DOHH2 (cell line): ENCODE measurements around the gene SLC6A11.

Experiments
- H3F3A ChIP-seq: fragments of 200-600 bp; sonication (generic), shearing (Covaris generic); 2 replicates; pipeline ENCODE4 v1.6.0; 2016; ENCODE audit warnings: antibody characterized with exemption, mild to moderate bottlenecking; ENCODE audit not compliant: control insufficient read depth, insufficient read depth
- H3K27ac ChIP-seq: fragments of 200-600 bp; sonication (generic); 2 replicates; pipeline ENCODE4 v1.5.1; 2014; ENCODE audit warnings: low read depth, mild to moderate bottlenecking, low read length, moderate library complexity
- H3K27me3 ChIP-seq: fragments of 200-600 bp; sonication (generic); 2 replicates; pipeline ENCODE4 v1.6.1; 2014; ENCODE audit warnings: mild to moderate bottlenecking, low read length, mixed read lengths; ENCODE audit not compliant: control insufficient read depth
- H3K36me3 ChIP-seq: fragments of 200-600 bp; sonication (generic); 2 replicates; pipeline ENCODE4 v1.6.1; 2014; ENCODE audit warnings: mild to moderate bottlenecking, low read length, moderate library complexity, mixed read lengths; ENCODE audit not compliant: control insufficient read depth
- H3K4me1 ChIP-seq: fragments of 200-600 bp; sonication (generic); 2 replicates; pipeline ENCODE4 v1.6.1; 2014; ENCODE audit warnings: mild to moderate bottlenecking, low read length, mixed read lengths; ENCODE audit not compliant: control insufficient read depth
- H3K4me2 ChIP-seq: fragments of 200-600 bp; sonication (generic); 2 replicates; pipeline ENCODE4 v1.6.0; 2014; ENCODE audit warnings: mild to moderate bottlenecking, low read length, moderate library complexity
- H3K4me3 ChIP-seq: fragments of 200-600 bp; sonication (generic); 2 replicates; pipeline ENCODE4 v1.5.1; 2014; ENCODE audit warnings: mild to moderate bottlenecking, low read length, mixed read lengths
- H3K79me2 ChIP-seq: fragments of 200-600 bp; sonication (generic); 2 replicates; pipeline ENCODE4 v1.6.1; 2014; ENCODE audit warnings: mild to moderate bottlenecking, low read length, mixed read lengths; ENCODE audit not compliant: control insufficient read depth
- H3K9me2 ChIP-seq: fragments of 200-600 bp; sonication (generic); replicated peaks from 2 replicates; pipeline ENCODE4 v1.6.1; 2014; ENCODE audit warnings: mild to moderate bottlenecking, low read length, mixed read lengths; ENCODE audit not compliant: control insufficient read depth
- H3K9me3 ChIP-seq: fragments of 200-600 bp; sonication (generic); 2 replicates; pipeline ENCODE4 v1.6.1; 2014; ENCODE audit warnings: antibody characterized with exemption, low read length, mixed read lengths; ENCODE audit not compliant: control insufficient read depth, insufficient read depth
- H4K20me1 ChIP-seq: fragments of 200-600 bp; sonication (generic); 2 replicates; pipeline ENCODE4 v1.6.0; 2014; ENCODE audit warnings: low read depth, mild to moderate bottlenecking, antibody characterized with exemption, low read length, moderate library complexity; ENCODE audit not compliant: control insufficient read depth, insufficient read depth
- CTCF ChIP-seq: fragments of 200-600 bp; sonication (generic); IDR thresholded peaks from one replicate; pipeline ENCODE4 v1.5.1; 2014; ENCODE audit warnings: antibody characterized with exemption, mild to moderate bottlenecking, low read depth, low read length; ENCODE audit not compliant: poor library complexity, severe bottlenecking
- EZH2phosphoT487 ChIP-seq: fragments of 200-600 bp; sonication (generic); IDR thresholded peaks from 2 replicates; pipeline ENCODE4 v1.6.1; 2017; ENCODE audit warnings: borderline replicate concordance, mild to moderate bottlenecking, antibody characterized with exemption, low read length, moderate library complexity, mixed read lengths

Gene SLC6A11

GRCh38 chr3:10941972-10942371 is 125.9 kb downstream of the SLC6A11 start:
- H3K4me3 ChIP-seq, result no peak overlapping the region

GRCh38 chr3:10942690-10943205 is 126.7 kb downstream of the SLC6A11 start:
- H3K4me3 ChIP-seq, result no peak overlapping the region
- no peaks in the 10 kb centered on the region for H3F3A ChIP-seq
- no peak overlapping the region for H3K4me2 ChIP-seq
- TF ChIP-seq EZH2phosphoT487, result no peak
- no peak for TF ChIP-seq CTCF
- peaks cover 11% of the 10 kb centered on the region for H3K9me3 ChIP-seq
- H4K20me1 ChIP-seq, result no peaks in the 10 kb centered on the region
- no peak overlapping the region for H3K27ac ChIP-seq
- H3K36me3 ChIP-seq, result no peaks in the 10 kb centered on the region
- no peaks in the 10 kb centered on the region for H3K4me1 ChIP-seq
- no peaks in the 10 kb centered on the region for H3K9me2 ChIP-seq
- no peaks in the 10 kb centered on the region for H3K27me3 ChIP-seq
- H3K79me2 ChIP-seq, result no peaks in the 10 kb centered on the region

More at GRCh38 chr3:10941972-10942371, 125.9 kb downstream of the SLC6A11 start:
- Histone ChIP-seq H3K9me2 (no peaks in the 10 kb centered on the region), H3K27ac (no peak overlapping the region), H3K79me2 (no peaks in the 10 kb centered on the region), H3K36me3 (no peaks in the 10 kb centered on the region), H3K4me1 (no peaks in the 10 kb centered on the region), H4K20me1 (no peaks in the 10 kb centered on the region), H3K9me3 (peaks cover 11% of the 10 kb centered on the region), H3K27me3 (no peaks in the 10 kb centered on the region), H3F3A (no peaks in the 10 kb centered on the region), H3K4me2 (no peak overlapping the region)
- TF ChIP-seq CTCF (peak; percentile 88), EZH2phosphoT487 (no peak)

- H3K79me2 ChIP-seq, result no peaks in the 10 kb centered on the region
- no peaks in the 10 kb centered on the region for H3K27me3 ChIP-seq
- no peaks in the 10 kb centered on the region for H3F3A ChIP-seq
- H3K9me3 ChIP-seq, result peaks cover 11% of the 10 kb centered on the region
- H3K27ac ChIP-seq, result no peak overlapping the region
- H3K4me3 ChIP-seq, result no peak overlapping the region
- no peaks in the 10 kb centered on the region for H3K4me1 ChIP-seq
- H3K4me2 ChIP-seq, result no peak overlapping the region
- no peaks in the 10 kb centered on the region for H3K9me2 ChIP-seq
- H3K36me3 ChIP-seq, result no peaks in the 10 kb centered on the region
- H4K20me1 ChIP-seq, result no peaks in the 10 kb centered on the region
- no peak for TF ChIP-seq CTCF
- no peak for TF ChIP-seq EZH2phosphoT487
These were observed 128.8 kb downstream of the SLC6A11 start for GRCh38 chr3:10944866-10945265.
